Measurements from ENCODE around the gene KCNH4.

- TF ChIP-seq CTCF (conservative IDR thresholded peaks at IDR 0.05 in 1 of 2, IDR thresholded peaks at IDR 0.05 in 1 of 2; ENCODE audit: extremely low read depth in 1 of 2, insufficient read depth in 1 of 2, low read depth in 1 of 2, low read length in 2 of 2) (no peak), EZH2 (IDR thresholded peaks at IDR 0.05; ENCODE audit: borderline replicate concordance, low read length) (no peak)
These were observed 59.9 kb downstream of the KCNH4 start, which contains the start of gene KAT2A for GRCh38 chr17:42120770-42121769.
